ENCODE measurements around the gene USH1C. TPM values are rescaled to one million over a fixed set of nuclear protein-coding genes. Genes with fewer than 3 reads are reported as not detected.

Gene USH1C
- total and polyA plus RNA-seq, 5 experiments from 2014 or later, result not detected

GRCh38 chr11:17578296-17578695, 34.1 kb upstream of the USH1C start:
- no peak for DNase-seq
- no peaks in the 10 kb centered on the region for H3K9me3 Mint-ChIP-seq
- no peak overlapping the region for H3K27ac Mint-ChIP-seq
- peaks cover 0 to 18% (median 3%) of the 10 kb centered on the region in 5 donors for H3K27me3 Mint-ChIP-seq
- no peaks in the 10 kb centered on the region for H3K36me3 Mint-ChIP-seq
- H3K4me1 Mint-ChIP-seq, result peaks cover 0 to 1% (median 0%) of the 10 kb centered on the region in 4 donors
- POLR2A ChIA-PET, result no interaction called here
- ATAC-seq, result no peak
- no peak overlapping the region for H3K4me3 Mint-ChIP-seq

DNA sequence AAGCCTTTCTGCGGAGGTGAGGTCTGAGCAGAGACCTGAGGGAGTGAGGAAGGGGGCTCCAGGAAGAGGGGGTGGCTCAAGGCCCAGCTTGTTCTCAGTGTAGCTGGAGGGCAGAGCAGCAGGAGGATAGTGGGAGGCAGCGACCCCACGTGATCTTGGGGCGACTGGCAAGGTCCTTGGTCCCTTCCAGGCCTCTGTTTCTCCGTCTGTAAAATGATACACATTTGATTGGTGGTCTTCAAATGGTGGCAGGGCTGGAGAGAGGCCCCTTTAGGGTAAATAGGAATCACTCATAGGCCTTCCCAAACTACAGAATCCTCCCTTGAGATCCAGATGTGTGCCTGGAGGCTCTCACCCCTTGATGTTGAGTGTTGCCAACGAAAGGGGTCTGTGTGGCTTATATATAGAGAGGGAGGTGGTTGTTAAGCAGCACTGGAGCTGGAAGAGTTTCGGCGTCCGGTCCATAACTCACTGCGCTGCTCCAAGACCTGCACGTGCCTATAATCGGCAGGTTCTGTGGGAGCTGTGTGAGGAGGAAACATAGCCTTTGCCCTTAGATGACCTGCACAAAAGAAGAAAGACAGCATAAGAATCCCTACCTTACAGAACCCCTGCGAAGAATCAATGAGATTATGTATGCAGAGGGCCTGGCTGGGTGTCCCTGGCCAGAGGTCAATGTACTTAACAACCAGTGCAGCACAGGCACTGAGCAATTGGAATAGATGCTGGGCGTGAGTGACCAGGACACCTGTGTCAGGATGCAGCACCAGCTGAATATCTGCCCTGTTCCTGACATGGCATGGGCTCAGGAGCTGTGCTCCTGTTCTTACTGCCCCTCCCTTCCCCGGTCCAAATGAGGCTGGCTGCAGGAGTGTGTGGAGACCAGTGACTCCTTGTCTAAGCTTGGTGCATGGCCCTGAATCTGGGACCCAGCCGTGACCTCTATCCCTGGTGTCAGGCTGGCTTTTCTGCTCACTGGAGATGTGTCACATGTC, 31.5 kb upstream of the USH1C start:
- Mint-ChIP-seq H3K4me3 (no peak overlapping the region), H3K36me3 (no peaks in the 10 kb centered on the region), H3K9me3 (no peaks in the 10 kb centered on the region), H3K4me1 (peaks cover 0 to 11% (median 3%) of the 10 kb centered on the region in 4 donors), H3K27me3 (peaks cover 0 to 25% (median 4%) of the 10 kb centered on the region in 5 donors), H3K27ac (peak overlapping the region in 1 of 10 donors; percentile 56)
- POLR2A ChIA-PET, result no interaction called here
- DNase-seq (no peak), ATAC-seq (no peak)

DNA sequence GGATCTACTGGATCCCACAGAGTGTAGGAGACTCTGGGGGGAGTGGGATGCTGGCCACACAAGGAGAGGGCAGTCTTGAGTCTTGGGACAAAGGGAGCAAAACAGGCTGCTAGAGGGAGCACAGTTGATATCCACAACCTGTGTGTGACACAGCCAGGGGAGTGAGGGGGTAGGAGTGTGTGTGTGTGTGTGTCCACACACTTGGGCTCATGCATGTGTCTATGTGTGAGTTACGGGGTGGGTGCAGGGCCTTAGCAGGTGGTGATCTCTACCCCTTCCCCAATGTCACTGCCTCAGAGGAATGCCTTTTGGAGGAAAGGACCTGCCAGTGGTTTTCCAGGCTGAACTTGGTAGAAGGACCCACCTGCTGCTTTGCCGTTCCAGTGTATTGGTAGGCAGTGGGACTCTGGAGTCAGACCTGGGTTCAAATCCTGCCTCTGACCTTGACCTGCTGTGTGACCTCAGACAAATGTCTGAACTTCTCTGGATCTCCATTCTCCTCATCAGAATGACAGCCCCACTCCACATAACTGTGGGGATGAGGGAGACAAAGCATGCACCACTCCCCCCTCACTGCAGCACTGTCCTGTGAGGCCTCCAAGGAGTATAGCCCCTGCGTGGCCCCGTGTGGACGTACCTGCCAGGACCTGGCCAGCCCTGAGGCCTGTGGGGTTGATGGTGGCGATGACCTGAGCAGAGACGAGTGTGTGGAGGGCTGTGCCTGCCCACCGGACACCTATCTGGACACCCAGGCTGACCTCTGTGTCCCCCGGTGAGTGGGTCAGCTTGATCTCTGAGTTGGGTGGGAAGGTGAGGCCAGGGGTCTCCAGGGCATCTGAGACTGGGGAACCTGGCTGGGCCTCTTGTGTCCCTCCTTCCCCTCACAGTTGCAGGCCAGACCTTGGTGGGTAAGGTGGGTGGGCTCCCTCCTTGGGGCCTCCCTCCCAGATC, 30.2 kb upstream of the USH1C start:
- POLR2A ChIA-PET, result no interaction called here
- Mint-ChIP-seq H3K9me3 (no peaks in the 10 kb centered on the region), H3K27ac (no peak overlapping the region), H3K4me3 (no peak overlapping the region), H3K36me3 (no peaks in the 10 kb centered on the region), H3K27me3 (peaks cover 0 to 25% (median 4%) of the 10 kb centered on the region in 5 donors), H3K4me1 (peaks cover 0 to 11% (median 3%) of the 10 kb centered on the region in 4 donors)
- no peak for ATAC-seq
- no peak for DNase-seq

- H3K4me3 Mint-ChIP-seq, result no peak overlapping the region
- POLR2A ChIA-PET, result no interaction called here
- H3K27me3 Mint-ChIP-seq, result peaks cover 0 to 25% (median 4%) of the 10 kb centered on the region in 5 donors
- H3K4me1 Mint-ChIP-seq, result peaks cover 0 to 11% (median 3%) of the 10 kb centered on the region in 4 donors
- ATAC-seq, result no peak
- DNase-seq, result no peak
- H3K9me3 Mint-ChIP-seq, result no peaks in the 10 kb centered on the region
- H3K27ac Mint-ChIP-seq, result peak overlapping the region in 1 of 10 donors; percentile 78
- H3K36me3 Mint-ChIP-seq, result no peaks in the 10 kb centered on the region
Observed at GRCh38 chr11:17573526-17573925, 29.3 kb upstream of the USH1C start.

GRCh38 chr11:17572791-17573460, 28.7 kb upstream of the USH1C start:
- peak overlapping the region in 2 of 10 donors; percentile 7 to 78 for H3K27ac Mint-ChIP-seq
- no peaks in the 10 kb centered on the region for H3K36me3 Mint-ChIP-seq
- no peak for ATAC-seq
- H3K4me1 Mint-ChIP-seq, result peaks cover 0 to 11% (median 3%) of the 10 kb centered on the region in 4 donors
- H3K27me3 Mint-ChIP-seq, result peaks cover 0 to 25% (median 4%) of the 10 kb centered on the region in 5 donors
- H3K4me3 Mint-ChIP-seq, result no peak overlapping the region
- POLR2A ChIA-PET, result no interaction called here
- H3K9me3 Mint-ChIP-seq, result no peaks in the 10 kb centered on the region
- DNase-seq, result no peak

- Mint-ChIP-seq H3K27ac (no peak overlapping the region), H3K36me3 (no peaks in the 10 kb centered on the region), H3K4me3 (no peak overlapping the region), H3K9me3 (no peaks in the 10 kb centered on the region), H3K27me3 (peaks cover 0 to 25% (median 4%) of the 10 kb centered on the region in 5 donors), H3K4me1 (peaks cover 0 to 11% (median 3%) of the 10 kb centered on the region in 4 donors)
- POLR2A ChIA-PET, result no interaction called here
- DNase-seq (peak in 1 of 10 donors; percentile 30), ATAC-seq (peak in 1 of 2 donors; percentile 28)
Observed at GRCh38 chr11:17572359-17572690, 28.1 kb upstream of the USH1C start.

DNA sequence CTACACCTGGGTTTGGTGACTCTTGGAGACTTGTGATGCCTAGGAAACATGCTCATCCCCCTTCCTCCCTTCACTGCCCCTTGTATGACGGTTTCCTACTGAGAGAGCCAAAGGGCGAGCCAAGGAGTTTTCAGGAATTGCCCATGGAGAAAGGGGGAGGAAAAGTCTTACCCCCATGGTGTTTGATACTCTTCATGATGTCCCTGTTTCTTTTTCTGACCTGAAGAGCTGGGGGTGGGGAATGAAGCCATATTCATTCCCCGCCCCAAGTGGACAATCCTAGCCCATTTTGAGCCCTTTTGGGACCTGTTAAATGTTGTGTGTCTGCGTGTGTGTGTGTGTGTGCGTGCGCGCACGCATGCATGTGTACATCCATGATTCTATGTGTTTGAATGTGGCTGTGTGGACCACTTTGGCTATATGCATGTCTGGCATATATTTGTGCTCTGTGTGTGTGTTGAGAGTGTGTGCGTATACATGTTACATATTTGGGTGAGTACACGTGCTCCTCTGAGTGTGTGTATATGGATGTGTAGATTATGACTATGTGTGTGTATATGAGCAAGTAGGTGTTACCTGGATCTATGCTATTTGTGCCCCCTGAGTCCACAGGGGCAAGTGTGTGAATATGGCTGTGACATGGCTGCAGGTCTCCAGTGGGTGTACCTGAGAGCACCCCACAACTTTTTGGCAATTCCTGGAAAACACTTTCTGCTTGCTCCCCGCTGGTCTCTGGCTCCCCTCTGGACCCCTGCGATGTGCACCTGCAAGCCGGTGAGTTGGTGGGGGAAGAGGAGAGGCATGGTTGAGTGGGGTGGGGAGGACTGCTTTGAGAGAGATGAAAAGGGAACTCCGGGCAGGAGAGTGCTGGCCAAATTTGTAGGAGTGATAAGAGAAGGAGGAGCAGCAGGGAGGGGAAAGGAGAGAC, 27.5 kb upstream of the USH1C start:
- H3K27me3 Mint-ChIP-seq, result peaks cover 0 to 25% (median 4%) of the 10 kb centered on the region in 5 donors
- ATAC-seq (no peak), DNase-seq (peak in 1 of 10 donors; percentile 18)
- H3K36me3 Mint-ChIP-seq, result no peaks in the 10 kb centered on the region
- H3K27ac Mint-ChIP-seq, result no peak overlapping the region
- no peaks in the 10 kb centered on the region for H3K9me3 Mint-ChIP-seq
- no peak overlapping the region for H3K4me3 Mint-ChIP-seq
- POLR2A ChIA-PET, result no interaction called here
- H3K4me1 Mint-ChIP-seq, result peaks cover 0 to 11% (median 3%) of the 10 kb centered on the region in 4 donors

DNA sequence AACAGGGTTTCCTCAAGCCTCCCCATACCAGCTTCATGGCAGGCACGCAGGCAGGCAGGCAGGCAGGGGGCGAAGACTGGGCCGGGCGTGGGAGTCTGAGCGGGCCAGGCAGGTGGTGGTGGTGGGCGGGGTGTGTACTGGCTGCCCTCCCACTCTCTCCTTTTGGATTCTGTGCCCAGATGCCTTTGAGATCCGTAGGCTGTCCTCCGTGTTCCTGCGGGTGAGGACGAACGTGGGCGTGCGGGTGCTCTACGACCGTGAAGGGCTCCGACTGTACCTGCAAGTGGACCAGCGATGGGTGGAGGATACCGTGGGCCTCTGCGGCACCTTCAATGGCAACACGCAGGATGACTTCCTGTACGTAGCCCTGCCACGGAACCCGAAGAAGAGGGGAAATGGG, 25.8 kb upstream of the USH1C start:
- H3K4me3 Mint-ChIP-seq, result no peak overlapping the region
- POLR2A ChIA-PET, result no interaction called here
- DNase-seq (peak in 1 of 10 donors; percentile 28), ATAC-seq (no peak)
- peaks cover 0 to 11% (median 3%) of the 10 kb centered on the region in 4 donors for H3K4me1 Mint-ChIP-seq
- peaks cover 0 to 22% (median 4%) of the 10 kb centered on the region in 5 donors for H3K27me3 Mint-ChIP-seq
- H3K27ac Mint-ChIP-seq, result no peak overlapping the region
- no peaks in the 10 kb centered on the region for H3K36me3 Mint-ChIP-seq
- no peaks in the 10 kb centered on the region for H3K9me3 Mint-ChIP-seq

- H3K9me3 Mint-ChIP-seq, result no peaks in the 10 kb centered on the region
- peaks cover 0 to 13% (median 3%) of the 10 kb centered on the region in 5 donors for H3K27me3 Mint-ChIP-seq
- H3K4me3 Mint-ChIP-seq, result no peak overlapping the region
- POLR2A ChIA-PET, result no interaction called here
- no peak for ATAC-seq
- H3K36me3 Mint-ChIP-seq, result no peaks in the 10 kb centered on the region
- DNase-seq, result no peak
- H3K27ac Mint-ChIP-seq, result no peak overlapping the region
- H3K4me1 Mint-ChIP-seq, result peaks cover 0 to 11% (median 3%) of the 10 kb centered on the region in 4 donors
Observed at GRCh38 chr11:17568944-17569343, 24.7 kb upstream of the USH1C start.

- H3K4me3 Mint-ChIP-seq, result no peak overlapping the region
- no peaks in the 10 kb centered on the region for H3K9me3 Mint-ChIP-seq
- H3K27me3 Mint-ChIP-seq, result peaks cover 0 to 3% (median 0%) of the 10 kb centered on the region in 5 donors
- no peak overlapping the region for H3K27ac Mint-ChIP-seq
- no peaks in the 10 kb centered on the region for H3K4me1 Mint-ChIP-seq
- no peaks in the 10 kb centered on the region for H3K36me3 Mint-ChIP-seq
- ATAC-seq (no peak), DNase-seq (no peak)
- POLR2A ChIA-PET, result no interaction called here
Observed at GRCh38 chr11:17564687-17565042, 20.4 kb upstream of the USH1C start.

DNA sequence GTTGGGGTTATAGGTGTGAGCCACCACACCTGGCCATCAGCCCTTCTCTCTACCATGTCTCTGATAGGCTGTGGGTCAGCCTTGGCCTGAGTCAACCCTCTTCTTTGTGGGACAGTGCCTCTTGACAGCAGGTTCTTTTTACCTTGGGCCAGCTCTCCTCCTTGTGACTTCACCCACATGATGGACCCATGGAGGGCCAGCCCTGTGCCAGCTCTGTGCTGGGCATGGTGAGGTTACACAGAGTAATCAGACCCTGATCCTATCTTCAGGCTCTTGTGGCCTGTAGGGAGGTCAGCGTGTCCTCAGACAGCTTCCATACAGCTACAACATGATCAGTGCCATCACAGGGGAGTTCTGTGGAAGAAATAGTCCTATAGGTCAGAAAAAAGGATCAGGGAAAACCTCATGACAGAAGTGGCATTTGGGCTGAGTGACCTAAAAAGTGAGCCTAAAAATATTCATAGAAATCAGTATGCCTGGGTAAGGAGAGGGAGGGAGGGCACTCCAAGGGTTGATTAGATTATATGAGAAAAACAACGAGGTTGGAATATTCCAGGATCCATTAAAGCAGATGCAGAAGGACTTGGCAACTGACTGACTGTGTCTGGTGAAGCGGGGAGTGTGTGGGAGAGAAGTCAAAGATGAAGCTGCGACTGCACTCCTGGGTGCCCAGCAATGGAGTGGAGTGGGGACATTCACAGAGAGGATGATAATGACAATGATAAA, 19.9 kb upstream of the USH1C start:
- Mint-ChIP-seq H3K27ac (no peak overlapping the region), H3K9me3 (no peaks in the 10 kb centered on the region)

More for the DNA sequence above, 19.9 kb upstream of the USH1C start:
- Mint-ChIP-seq H3K27me3 (peaks cover 0 to 3% (median 2%) of the 10 kb centered on the region in 5 donors), H3K36me3 (no peaks in the 10 kb centered on the region), H3K4me1 (no peaks in the 10 kb centered on the region), H3K4me3 (no peak overlapping the region)
- POLR2A ChIA-PET, result no interaction called here
- ATAC-seq (no peak), DNase-seq (no peak)

All from naive thymus-derived CD8-positive, alpha-beta T cell (primary cell).